ENCODE data around the gene NCOA7. TPM values are rescaled to one million over a fixed set of nuclear protein-coding genes. Genes with fewer than 3 reads are reported as not detected.
A peak's percentile ranks its signal among the peaks of the same experiment; 100 is the strongest.

The NCOA7 gene
- total and polyA plus RNA-seq, 9 of the 15 experiments (the other 6 are each of a cell fraction or from before 2014, with no cell fraction given), result 5.8 to 14.6 (median 9.3) TPM

GRCh38 chr6:125923366-125923877 is 132.7 kb downstream of the NCOA7 start (continued):
- TF ChIP-seq, protein P1, sequence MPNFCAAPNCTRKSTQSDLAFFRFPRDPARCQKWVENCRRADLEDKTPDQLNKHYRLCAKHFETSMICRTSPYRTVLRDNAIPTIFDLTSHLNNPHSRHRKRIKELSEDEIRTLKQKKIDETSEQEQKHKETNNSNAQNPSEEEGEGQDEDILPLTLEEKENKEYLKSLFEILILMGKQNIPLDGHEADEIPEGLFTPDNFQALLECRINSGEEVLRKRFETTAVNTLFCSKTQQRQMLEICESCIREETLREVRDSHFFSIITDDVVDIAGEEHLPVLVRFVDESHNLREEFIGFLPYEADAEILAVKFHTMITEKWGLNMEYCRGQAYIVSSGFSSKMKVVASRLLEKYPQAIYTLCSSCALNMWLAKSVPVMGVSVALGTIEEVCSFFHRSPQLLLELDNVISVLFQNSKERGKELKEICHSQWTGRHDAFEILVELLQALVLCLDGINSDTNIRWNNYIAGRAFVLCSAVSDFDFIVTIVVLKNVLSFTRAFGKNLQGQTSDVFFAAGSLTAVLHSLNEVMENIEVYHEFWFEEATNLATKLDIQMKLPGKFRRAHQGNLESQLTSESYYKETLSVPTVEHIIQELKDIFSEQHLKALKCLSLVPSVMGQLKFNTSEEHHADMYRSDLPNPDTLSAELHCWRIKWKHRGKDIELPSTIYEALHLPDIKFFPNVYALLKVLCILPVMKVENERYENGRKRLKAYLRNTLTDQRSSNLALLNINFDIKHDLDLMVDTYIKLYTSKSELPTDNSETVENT (CRISPR knock-in tag; IDR thresholded peaks at IDR 0.05), result no peak
- TF ChIP-seq RUNX1 (IDR thresholded peaks at IDR 0.05; ENCODE audit: low read depth) (no peak), ZNF766 (CRISPR knock-in tag; conservative IDR thresholded peaks at IDR 0.05) (peak; percentile 78), RREB1 (CRISPR knock-in tag; IDR thresholded peaks at IDR 0.05) (no peak), U2AF1 (optimal IDR thresholded peaks at IDR 0.05; ENCODE audit: low read depth, low read length) (no peak), ZC3H8 (IDR thresholded peaks at IDR 0.05) (no peak), U2AF2 (optimal IDR thresholded peaks at IDR 0.05; ENCODE audit: low read depth, low read length) (no peak), ZNF282 (CRISPR knock-in tag; IDR thresholded peaks at IDR 0.05) (no peak), ZNF696 (CRISPR knock-in tag; conservative IDR thresholded peaks at IDR 0.05) (no peak), LEF1 (IDR thresholded peaks at IDR 0.05) (peak; percentile 58; the same call in 1 of the 2 replicates), TCF7 (IDR thresholded peaks at IDR 0.05; ENCODE audit: borderline replicate concordance) (no peak), ARID2 (IDR thresholded peaks at IDR 0.05) (no peak), TBP (optimal IDR thresholded peaks at IDR 0.05; ENCODE audit: low read depth, low read length) (no peak), MCM2 (IDR thresholded peaks at IDR 0.05; ENCODE audit: low read depth) (no peak), SP1 (CRISPR knock-in tag; IDR thresholded peaks at IDR 0.05) (no peak), TOE1 (IDR thresholded peaks at IDR 0.05; ENCODE audit: borderline replicate concordance) (no peak), TOE1 (CRISPR knock-in tag; IDR thresholded peaks at IDR 0.05; ENCODE audit: borderline replicate concordance, low read depth) (no peak), CREB5 (CRISPR knock-in tag; IDR thresholded peaks at IDR 0.05) (no peak), ZNF444 (CRISPR knock-in tag; IDR thresholded peaks at IDR 0.05) (no peak), IRF1 (CRISPR knock-in tag; IDR thresholded peaks at IDR 0.05; ENCODE audit: borderline replicate concordance) (no peak), PML (IDR thresholded peaks at IDR 0.05; ENCODE audit: low read length) (no peak)
